Measurements from ENCODE around the gene UNC45B. TPM values are rescaled to one million over a fixed set of nuclear protein-coding genes. Genes with fewer than 3 reads are reported as not detected.

Gene UNC45B
- total and polyA plus RNA-seq, 2 of the 4 experiments (the other 2 are of a cell fraction) = not detected

DNA sequence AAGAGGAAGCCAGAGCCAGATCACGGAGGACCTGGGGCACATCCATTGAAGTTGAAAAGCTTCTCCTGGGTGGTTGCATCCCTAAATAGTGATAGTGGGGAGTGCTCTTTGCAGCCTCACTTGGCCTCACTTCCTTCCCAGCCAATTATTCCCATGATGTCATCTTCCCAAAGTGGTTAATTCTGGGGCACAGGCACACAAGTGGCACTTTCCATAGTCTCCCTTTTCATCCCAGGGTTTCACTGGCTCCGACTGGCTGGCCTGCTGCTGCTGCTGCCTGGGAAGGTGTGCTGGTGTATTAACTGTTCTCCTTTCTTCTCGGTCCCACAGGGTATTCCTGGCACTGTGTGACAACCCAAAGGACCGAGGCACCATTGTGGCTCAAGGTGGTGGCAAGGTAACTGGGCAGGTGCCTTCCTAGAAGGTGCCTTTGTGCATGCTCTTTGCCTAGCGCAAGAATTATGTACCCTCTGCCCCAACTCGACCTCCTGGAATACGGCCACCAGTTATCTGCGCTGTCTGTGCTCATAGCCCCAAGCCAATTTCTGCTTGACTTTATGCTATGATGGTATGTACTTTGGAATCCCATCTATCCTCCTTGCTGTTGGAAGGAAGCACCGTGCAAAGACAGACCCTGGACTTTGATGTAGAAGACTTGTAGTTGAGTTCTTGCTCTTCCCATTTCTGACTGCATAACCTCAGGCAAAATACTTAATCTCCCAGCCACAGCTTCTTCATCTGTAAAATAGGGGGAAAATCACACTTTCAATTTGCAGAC, 28.2 kb downstream of the UNC45B start:
- Histone ChIP-seq H4K20me1 (ENCODE audit: insufficient read depth, low read length) (no peaks in the 10 kb centered on the region), H3K36me3 (ENCODE audit: control insufficient read depth, insufficient read depth, low read length) (no peaks in the 10 kb centered on the region), H2BK5ac (ENCODE audit: low read depth, low read length, poor library complexity, severe bottlenecking) (no peak overlapping the region), H3K27me3 (ENCODE audit: control insufficient read depth, insufficient read depth, low read length) (peaks cover 6% of the 10 kb centered on the region), H3K9me1 (ENCODE audit: insufficient read depth, low read length) (no peaks in the 10 kb centered on the region), H2BK120ac (ENCODE audit: low read depth, low read length) (no peak overlapping the region), H3K14ac (replicated peaks; ENCODE audit: low read depth, low read length) (no peak overlapping the region), H3K18ac (ENCODE audit: low read depth, low read length) (no peak overlapping the region), H3K4me1 (ENCODE audit: control insufficient read depth, insufficient read depth, low read length) (no peaks in the 10 kb centered on the region), H3K79me1 (ENCODE audit: low read depth in 1 of 2, low read length in 2 of 2) (no peaks in the 10 kb centered on the region), H2BK15ac (ENCODE audit: low read depth, low read length) (no peak overlapping the region), H2AK5ac (ENCODE audit: low read depth, low read length) (no peak overlapping the region), H3K4ac (ENCODE audit: low read depth, low read length) (no peak overlapping the region), H3K9me3 (ENCODE audit: control insufficient read depth, insufficient read depth, low read length) (no peaks in the 10 kb centered on the region), H2BK20ac (ENCODE audit: low read depth, low read length) (no peak overlapping the region), H3K9ac (ENCODE audit: low read depth, low read length) (no peak overlapping the region), H3K56ac (ENCODE audit: extremely low read depth, insufficient read depth, low read length) (no peak overlapping the region), H4K8ac (ENCODE audit: low read depth in 2 of 2, low read length in 2 of 2) (no peak overlapping the region), H4K91ac (ENCODE audit: insufficient read depth, low read depth, low read length) (no peak overlapping the region), H2AFZ (replicated peaks; ENCODE audit: low read length, poor library complexity) (no peak overlapping the region), H3K4me2 (ENCODE audit: low read depth, low read length) (no peak overlapping the region), H4K5ac (ENCODE audit: low read depth, low read length) (no peak overlapping the region), H3K27ac (ENCODE audit: insufficient read depth, low read length) (no peak overlapping the region), H3K4me3 (ENCODE audit: insufficient read depth, low read depth, low read length) (no peak overlapping the region), H2AK9ac (replicated peaks; ENCODE audit: low read depth, low read length, poor library complexity) (no peak overlapping the region), H3K23ac (ENCODE audit: low read depth, low read length) (no peak overlapping the region)
- CTCF ChIA-PET = interaction anchor here (0.6 kb wide), 1 partner anchor 12 kb away, joined by 4 read pairs; no protein-coding TSS in a partner anchor
- ATAC-seq (ENCODE audit: low read depth) = no peak
- DNase-seq = no peak
- dilution Hi-C loops (cut with HindIII; ENCODE audit: low sequenced_read_pairs, unreplicated experiment) = loop anchor here (25.0 kb wide), 1 partner anchor 361 kb away; the partner anchor contains the start of gene SLFN12L
- 17% methylated on average over 1 of the region's 9 CpGs; no CpG with 5 or more reads in 1 of the 2 experiments for WGBS, 2 experiments (ENCODE audit: extremely low coverage in 2 of 2, insufficient read length in 1 of 2)
- intact Hi-C loops (cut with micrococcal nuclease) = loop anchor here (10.0 kb wide), 1 partner anchor 259 kb away; the partner anchor contains the start of gene SLFN12
- in situ Hi-C loops (cut with MboI; ENCODE audit: low sequenced_read_pairs) = no loop called here
- POLR2A ChIA-PET (ENCODE audit: unreplicated experiment) = no interaction called here
- BruUV-seq (replicated peaks) = no TSS peak
- TF ChIP-seq FOS (IDR thresholded peaks at IDR 0.05; ENCODE audit: low read depth, low read length) = no peak
- TF ChIP-seq NFE2L2 (IDR thresholded peaks at IDR 0.05; ENCODE audit: low read depth, low read length) = no peak
- TF ChIP-seq, protein P1, sequence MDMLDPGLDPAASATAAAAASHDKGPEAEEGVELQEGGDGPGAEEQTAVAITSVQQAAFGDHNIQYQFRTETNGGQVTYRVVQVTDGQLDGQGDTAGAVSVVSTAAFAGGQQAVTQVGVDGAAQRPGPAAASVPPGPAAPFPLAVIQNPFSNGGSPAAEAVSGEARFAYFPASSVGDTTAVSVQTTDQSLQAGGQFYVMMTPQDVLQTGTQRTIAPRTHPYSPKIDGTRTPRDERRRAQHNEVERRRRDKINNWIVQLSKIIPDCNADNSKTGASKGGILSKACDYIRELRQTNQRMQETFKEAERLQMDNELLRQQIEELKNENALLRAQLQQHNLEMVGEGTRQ (IDR thresholded peaks at IDR 0.05; ENCODE audit: low read depth, low read length) = no peak
- TF ChIP-seq RCOR1 (IDR thresholded peaks at IDR 0.05; ENCODE audit: insufficient replicate concordance, low read length) = no peak
- no peak for TF ChIP-seq MAZ (IDR thresholded peaks at IDR 0.05; ENCODE audit: borderline replicate concordance, low read depth, low read length)
- no peak for TF ChIP-seq MXI1 (IDR thresholded peaks at IDR 0.05; ENCODE audit: borderline replicate concordance, low read depth, low read length)
- TF ChIP-seq, protein P2, sequence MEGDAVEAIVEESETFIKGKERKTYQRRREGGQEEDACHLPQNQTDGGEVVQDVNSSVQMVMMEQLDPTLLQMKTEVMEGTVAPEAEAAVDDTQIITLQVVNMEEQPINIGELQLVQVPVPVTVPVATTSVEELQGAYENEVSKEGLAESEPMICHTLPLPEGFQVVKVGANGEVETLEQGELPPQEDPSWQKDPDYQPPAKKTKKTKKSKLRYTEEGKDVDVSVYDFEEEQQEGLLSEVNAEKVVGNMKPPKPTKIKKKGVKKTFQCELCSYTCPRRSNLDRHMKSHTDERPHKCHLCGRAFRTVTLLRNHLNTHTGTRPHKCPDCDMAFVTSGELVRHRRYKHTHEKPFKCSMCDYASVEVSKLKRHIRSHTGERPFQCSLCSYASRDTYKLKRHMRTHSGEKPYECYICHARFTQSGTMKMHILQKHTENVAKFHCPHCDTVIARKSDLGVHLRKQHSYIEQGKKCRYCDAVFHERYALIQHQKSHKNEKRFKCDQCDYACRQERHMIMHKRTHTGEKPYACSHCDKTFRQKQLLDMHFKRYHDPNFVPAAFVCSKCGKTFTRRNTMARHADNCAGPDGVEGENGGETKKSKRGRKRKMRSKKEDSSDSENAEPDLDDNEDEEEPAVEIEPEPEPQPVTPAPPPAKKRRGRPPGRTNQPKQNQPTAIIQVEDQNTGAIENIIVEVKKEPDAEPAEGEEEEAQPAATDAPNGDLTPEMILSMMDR (conservative IDR thresholded peaks at IDR 0.05; ENCODE audit: low read depth, low read length) = no peak
- no peak for TF ChIP-seq BHLHE40 (IDR thresholded peaks at IDR 0.05; ENCODE audit: low read depth, low read length)
- TF ChIP-seq MAFK (IDR thresholded peaks at IDR 0.05; ENCODE audit: low read depth, low read length) = no peak
- TF ChIP-seq, protein P3, sequence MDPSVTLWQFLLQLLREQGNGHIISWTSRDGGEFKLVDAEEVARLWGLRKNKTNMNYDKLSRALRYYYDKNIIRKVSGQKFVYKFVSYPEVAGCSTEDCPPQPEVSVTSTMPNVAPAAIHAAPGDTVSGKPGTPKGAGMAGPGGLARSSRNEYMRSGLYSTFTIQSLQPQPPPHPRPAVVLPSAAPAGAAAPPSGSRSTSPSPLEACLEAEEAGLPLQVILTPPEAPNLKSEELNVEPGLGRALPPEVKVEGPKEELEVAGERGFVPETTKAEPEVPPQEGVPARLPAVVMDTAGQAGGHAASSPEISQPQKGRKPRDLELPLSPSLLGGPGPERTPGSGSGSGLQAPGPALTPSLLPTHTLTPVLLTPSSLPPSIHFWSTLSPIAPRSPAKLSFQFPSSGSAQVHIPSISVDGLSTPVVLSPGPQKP (IDR thresholded peaks at IDR 0.05; ENCODE audit: borderline replicate concordance, low read depth, low read length) = no peak
- TF ChIP-seq SMC3 (IDR thresholded peaks at IDR 0.05; ENCODE audit: low read depth, low read length) = no peak
- TF ChIP-seq RAD21 (IDR thresholded peaks at IDR 0.05; ENCODE audit: low read length) = no peak
- TF ChIP-seq RFX5 (IDR thresholded peaks at IDR 0.05; ENCODE audit: low read depth, low read length) = no peak
- no peak for TF ChIP-seq CHD1 (IDR thresholded peaks at IDR 0.05; ENCODE audit: low read depth, low read length)

Data from IMR-90 (cell line).